CD4-positive, alpha-beta memory T cell (primary cell): ENCODE results near the gene STK39. TPM values are rescaled to one million over a fixed set of nuclear protein-coding genes. Genes with fewer than 3 reads are reported as not detected.

ENCODE experiments used
- polyA plus RNA-seq, 2 donors: library from polyadenylated mRNA; unstranded; fragments of 300-500 nt; fragmentation: Illumina TruSeq; gene quantifications; one replicate each; pipeline ENCODE4 v1.2.3, GENCODE V29; 2021
- total RNA-seq, 2 experiments: library from RNA; stranded (reverse); gene quantifications; one replicate each; pipeline ENCODE4 v1.2.3, GENCODE V29; 2021

The STK39 gene
- total and polyA plus RNA-seq, 4 experiments from 2014 or later, result 4.9 to 27.3 (median 18.2) TPM

Other genes with a start within 250 kb of the STK39 start
- 10 to 100 TPM; 10.1 to 11.3 TPM for gene CERS6, start 208.7 kb upstream of the STK39 start, total RNA-seq
- 1 to 10 TPM; 5.1 TPM for gene CERS6, start 208.7 kb upstream of the STK39 start, polyA plus RNA-seq